Lower leg skin (tissue), 3 donors: ENCODE data around the gene JARID2.

Source experiments
- POLR2A ChIP-seq, 2 donors: fragments of 450-650 bp; IDR thresholded peaks; one replicate each; pipeline ENCODE4 v1.6.1; 2016 to 2017; ENCODE audit warnings: antibody characterized with exemption in 2 of 2, mild to moderate bottlenecking in 1 of 2, moderate library complexity in 1 of 2
- TF ChIP-seq, protein P1 (sequence below), 3 donors: fragments of 450-650 bp; IDR thresholded peaks; one replicate each; pipeline ENCODE4 v1.5.1; 2016; ENCODE audit warnings: antibody characterized with exemption in 3 of 3, mild to moderate bottlenecking in 3 of 3, moderate library complexity in 2 of 3

DNA sequence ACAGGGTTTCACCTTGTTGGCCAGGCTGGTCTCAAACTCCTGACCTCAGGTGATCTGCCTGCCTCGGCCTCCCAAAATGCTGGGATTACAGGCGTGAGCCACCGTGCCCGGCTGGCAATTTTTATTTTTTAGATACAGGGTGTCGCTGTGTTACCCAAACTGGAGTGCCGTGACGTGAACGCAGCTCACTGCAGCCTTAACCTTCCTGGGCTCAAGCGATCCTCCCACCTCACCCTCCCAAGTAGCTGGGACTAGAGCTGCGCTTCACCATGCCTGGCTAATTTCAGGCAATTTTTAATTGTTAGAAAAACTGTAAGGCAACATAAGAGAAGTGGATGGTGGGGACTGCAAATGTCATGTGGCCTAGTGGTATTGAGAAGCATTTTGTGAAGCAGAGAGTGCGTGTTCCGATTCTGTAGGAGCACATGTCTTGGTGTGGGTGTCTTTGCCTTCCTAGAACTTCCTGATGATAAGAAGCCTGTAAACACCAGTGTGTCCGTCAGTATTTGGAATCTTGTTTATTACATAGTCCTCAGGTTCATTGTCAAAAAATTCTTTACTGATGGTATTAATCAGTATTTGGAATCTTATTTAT lies 18.0 kb downstream of the JARID2 start:
- TF ChIP-seq, protein P1, sequence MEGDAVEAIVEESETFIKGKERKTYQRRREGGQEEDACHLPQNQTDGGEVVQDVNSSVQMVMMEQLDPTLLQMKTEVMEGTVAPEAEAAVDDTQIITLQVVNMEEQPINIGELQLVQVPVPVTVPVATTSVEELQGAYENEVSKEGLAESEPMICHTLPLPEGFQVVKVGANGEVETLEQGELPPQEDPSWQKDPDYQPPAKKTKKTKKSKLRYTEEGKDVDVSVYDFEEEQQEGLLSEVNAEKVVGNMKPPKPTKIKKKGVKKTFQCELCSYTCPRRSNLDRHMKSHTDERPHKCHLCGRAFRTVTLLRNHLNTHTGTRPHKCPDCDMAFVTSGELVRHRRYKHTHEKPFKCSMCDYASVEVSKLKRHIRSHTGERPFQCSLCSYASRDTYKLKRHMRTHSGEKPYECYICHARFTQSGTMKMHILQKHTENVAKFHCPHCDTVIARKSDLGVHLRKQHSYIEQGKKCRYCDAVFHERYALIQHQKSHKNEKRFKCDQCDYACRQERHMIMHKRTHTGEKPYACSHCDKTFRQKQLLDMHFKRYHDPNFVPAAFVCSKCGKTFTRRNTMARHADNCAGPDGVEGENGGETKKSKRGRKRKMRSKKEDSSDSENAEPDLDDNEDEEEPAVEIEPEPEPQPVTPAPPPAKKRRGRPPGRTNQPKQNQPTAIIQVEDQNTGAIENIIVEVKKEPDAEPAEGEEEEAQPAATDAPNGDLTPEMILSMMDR (IDR thresholded peaks at IDR 0.05): no peak
- TF ChIP-seq POLR2A (IDR thresholded peaks at IDR 0.05): no peak
